HTR-8/SVneo (cell line): ENCODE results near the gene FHOD1.

Experiments used
- DNase-seq: peaks from one replicate; pipeline ENCODE4 v3.0.0; 2011; ENCODE audit warnings: low spot score, mixed read lengths; ENCODE audit not compliant: insufficient read length
- FAIRE-seq: peaks from 2 replicates; lab custom pipeline; 2011; peaks lifted over from hg19 to GRCh38; lab: Jason Lieb, UNC

The FHOD1 gene

GRCh38 chr16:67277999-67278772 lies 30.9 kb upstream of the FHOD1 start:
- FAIRE-seq = peak; percentile 92
- DNase-seq = peak; percentile 41

GRCh38 chr16:67277294-67277998 lies 30.2 kb upstream of the FHOD1 start:
- FAIRE-seq (peak; percentile 95), DNase-seq (peak; percentile 97)

GRCh38 chr16:67275321-67275720 lies 28.0 kb upstream of the FHOD1 start:
- FAIRE-seq (no peak), DNase-seq (no peak)

DNA sequence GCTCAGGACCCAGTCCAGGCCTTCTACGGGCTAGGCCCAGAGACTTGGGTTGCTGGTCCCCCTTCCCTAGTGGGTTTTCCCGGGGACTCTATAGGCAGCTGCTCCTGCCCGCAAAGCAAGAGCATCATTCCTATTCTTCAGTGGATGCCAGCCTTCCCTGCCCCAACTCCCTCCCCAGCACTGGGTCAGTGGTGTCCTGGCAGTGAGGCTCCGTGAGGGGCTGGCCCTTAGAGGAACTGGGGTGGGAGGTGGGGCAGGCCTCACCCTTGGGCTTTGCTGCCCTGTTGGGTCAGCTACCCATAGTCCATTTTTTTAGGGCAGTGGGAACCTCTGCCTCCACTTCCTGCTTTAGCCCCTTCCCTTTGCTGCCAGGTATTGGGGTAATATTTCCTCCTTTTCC lies 24.2 kb upstream of the FHOD1 start:
- FAIRE-seq (no peak), DNase-seq (no peak)

- FAIRE-seq = no peak
- no peak for DNase-seq
Measured at GRCh38 chr16:67270931-67271338, 23.7 kb upstream of the FHOD1 start.

DNA sequence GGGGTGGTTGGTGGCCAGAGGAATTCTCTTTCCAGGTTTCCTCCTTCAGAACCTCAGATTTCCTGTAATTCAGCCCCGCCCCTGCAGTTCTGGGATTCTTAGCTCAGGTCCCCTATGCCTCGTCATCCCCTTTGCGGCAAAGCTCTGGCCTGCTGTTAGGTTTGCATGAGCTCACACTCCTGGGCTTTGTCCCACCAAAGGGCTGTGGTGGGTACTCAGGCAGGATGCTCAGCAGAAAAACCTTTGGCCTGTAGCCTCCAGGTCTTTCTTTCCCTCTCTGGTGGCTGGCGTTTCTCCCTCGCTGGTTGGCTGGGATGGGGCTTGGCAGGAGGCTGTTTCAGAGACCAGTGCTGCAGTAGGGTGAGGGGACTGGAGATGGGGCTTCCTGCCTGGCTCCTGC lies 22.5 kb upstream of the FHOD1 start:
- DNase-seq (no peak), FAIRE-seq (no peak)

- DNase-seq (peak; percentile 62), FAIRE-seq (peak; percentile 89)
Measured at GRCh38 chr16:67268136-67268579, 20.9 kb upstream of the FHOD1 start.

DNA sequence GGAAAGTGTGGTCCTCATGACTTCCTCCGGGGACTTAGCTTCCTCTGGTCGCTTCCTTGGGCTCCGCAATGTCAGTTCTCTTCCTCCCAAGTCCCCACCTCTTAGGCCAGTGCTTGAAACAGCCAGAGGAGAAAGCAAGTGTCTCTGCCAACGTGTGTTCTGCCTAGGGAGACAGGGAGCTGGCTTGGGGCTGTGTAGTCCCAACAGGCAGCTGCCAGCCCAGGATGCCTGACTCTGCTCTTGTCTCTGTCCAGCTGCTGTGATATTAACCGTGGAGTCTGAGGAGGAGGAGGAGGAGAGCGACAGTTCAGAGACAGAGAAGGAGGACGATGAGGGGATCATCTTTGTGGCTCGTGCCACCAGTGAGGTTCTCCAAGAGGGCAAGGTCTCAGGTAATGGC lies 18.6 kb upstream of the FHOD1 start:
- DNase-seq = no peak
- FAIRE-seq = no peak

GRCh38 chr16:67264866-67265265 lies 17.6 kb upstream of the FHOD1 start:
- FAIRE-seq (no peak), DNase-seq (no peak)

GRCh38 chr16:67264277-67264676 lies 17.0 kb upstream of the FHOD1 start:
- no peak for FAIRE-seq
- no peak for DNase-seq

DNA sequence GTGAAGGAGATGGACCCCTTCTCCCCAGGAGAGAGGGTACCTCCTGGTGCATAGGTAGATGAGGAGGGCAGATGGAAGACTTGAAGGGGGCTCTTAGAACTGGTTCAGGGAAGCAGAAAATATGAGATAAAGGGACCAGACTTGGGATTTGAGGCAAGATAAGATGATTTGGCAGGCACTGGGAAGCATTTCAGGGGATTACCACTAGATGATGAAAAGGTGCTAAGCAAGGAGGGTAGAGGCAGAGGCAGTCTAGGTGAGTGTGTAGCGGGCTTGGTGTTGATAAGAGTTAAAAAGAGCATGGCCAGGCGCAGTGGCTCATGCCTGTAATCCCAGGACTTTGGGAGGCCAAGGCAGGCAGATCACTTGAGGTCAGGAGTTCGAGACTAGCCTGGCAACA lies 15.9 kb upstream of the FHOD1 start:
- FAIRE-seq = no peak
- DNase-seq = no peak

- FAIRE-seq = no peak
Measured at GRCh38 chr16:67260426-67261063, 13.3 kb upstream of the FHOD1 start.

DNA sequence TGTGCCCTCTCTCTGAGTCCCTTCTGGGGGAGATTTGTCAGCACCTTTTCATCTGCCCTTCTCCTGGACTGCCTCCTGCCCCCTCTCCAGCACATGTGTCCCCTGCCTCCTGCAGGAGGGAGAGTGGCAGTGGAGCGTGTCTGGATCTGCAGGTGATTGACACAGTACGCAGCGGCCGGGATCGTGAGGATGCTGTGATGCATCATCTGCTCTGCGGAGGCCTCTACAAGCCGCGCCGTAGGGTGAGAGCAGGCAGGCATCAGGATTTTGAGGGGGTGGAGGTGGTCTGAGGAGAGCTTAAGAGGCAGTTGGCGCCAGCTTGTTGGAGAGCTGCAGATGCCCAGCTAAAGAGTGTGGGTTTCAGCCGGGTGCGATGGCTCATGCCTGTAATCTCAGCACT lies 12.4 kb upstream of the FHOD1 start:
- DNase-seq = no peak
- FAIRE-seq = no peak

More at GRCh38 chr16:67260426-67261063, 13.3 kb upstream of the FHOD1 start:
- peak; percentile 67 for DNase-seq

- FAIRE-seq (no peak), DNase-seq (no peak)
Measured at GRCh38 chr16:67258161-67258835, 11.0 kb upstream of the FHOD1 start.

- DNase-seq = no peak
- FAIRE-seq = no peak
Measured at GRCh38 chr16:67257486-67258160, 10.3 kb upstream of the FHOD1 start.

DNA sequence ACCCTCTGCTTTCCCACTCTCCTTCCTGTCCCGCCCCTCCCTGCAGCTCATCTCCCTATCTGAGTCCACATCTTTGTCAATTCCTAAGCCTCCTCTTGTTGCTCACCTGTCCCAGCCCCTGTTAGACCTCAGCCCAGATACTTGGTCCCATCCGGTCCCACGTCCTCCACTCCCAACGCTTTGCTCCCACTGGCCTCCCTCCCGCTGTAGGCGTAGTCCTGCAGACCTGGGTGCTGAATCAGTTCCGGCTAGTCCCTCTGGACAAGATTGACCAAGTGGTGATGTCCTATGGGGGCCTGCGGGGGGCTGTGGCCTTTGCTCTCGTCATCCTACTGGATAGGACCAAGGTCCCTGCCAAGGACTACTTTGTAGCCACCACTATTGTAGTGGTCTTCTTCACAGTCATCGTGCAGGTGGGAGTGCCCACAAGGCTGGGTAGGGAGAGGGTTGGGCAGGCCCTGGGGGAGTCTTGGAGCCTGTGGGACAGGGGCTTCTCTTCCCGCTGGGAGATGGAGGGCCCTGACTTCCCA lies 9.5 kb upstream of the FHOD1 start:
- no peak for FAIRE-seq
- no peak for DNase-seq

- DNase-seq (no peak), FAIRE-seq (no peak)
Measured at GRCh38 chr16:67255553-67256221, 8.4 kb upstream of the FHOD1 start.

GRCh38 chr16:67254801-67255552 lies 7.7 kb upstream of the FHOD1 start:
- FAIRE-seq (no peak), DNase-seq (no peak)
